ENCODE measurements around the gene ACY1. TPM values are rescaled to one million over a fixed set of nuclear protein-coding genes. Genes with fewer than 3 reads are reported as not detected.

The ACY1 gene
- total and polyA plus RNA-seq, 10 of the 15 experiments (the other 5 are each of a cell fraction or from before 2014, with no cell fraction given) = 18.5 to 42.2 (median 27.8) TPM

GRCh38 chr3:52023860-52024764 is 40.8 kb downstream of the ACY1 start (continued):
- peak; percentile 100 for TF ChIP-seq MEF2B (IDR thresholded peaks at IDR 0.05; ENCODE audit: partially characterized antibody, poor library complexity, severe bottlenecking)
- no peak for TF ChIP-seq HSF1 (IDR thresholded peaks at IDR 0.05; ENCODE audit: low read depth, low read length)
- no peak for TF ChIP-seq PRDM15 (CRISPR knock-in tag; IDR thresholded peaks at IDR 0.05)
- no peak for TF ChIP-seq CEBPZ (IDR thresholded peaks at IDR 0.05; ENCODE audit: low read depth, low read length)
- peak in 1 of 2 experiments; percentile 38; a peak in 1 of 4 replicates for TF ChIP-seq EP300 (IDR thresholded peaks at IDR 0.05; ENCODE audit: borderline replicate concordance in 1 of 2, control insufficient read depth in 1 of 2, low read depth in 2 of 2, low read length in 2 of 2)
- TF ChIP-seq ZBTB33 (IDR thresholded peaks at IDR 0.05) = no peak
- TF ChIP-seq ETV6 (conservative IDR thresholded peaks at IDR 0.05 in 1 of 2, IDR thresholded peaks at IDR 0.05 in 1 of 2; ENCODE audit: borderline replicate concordance in 1 of 2, low read depth in 1 of 2) = peak in 1 of 2 experiments; percentile 7; a peak in 1 of 4 replicates
- no peak for TF ChIP-seq PBX3 (IDR thresholded peaks at IDR 0.05; ENCODE audit: insufficient replicate concordance, low read depth, low read length)
- no peak for TF ChIP-seq E4F1 (IDR thresholded peaks at IDR 0.05; ENCODE audit: borderline replicate concordance, partially characterized antibody)
- TF ChIP-seq TCF12 (IDR thresholded peaks at IDR 0.05; ENCODE audit: low read depth, low read length) = peak; percentile 95
- TF ChIP-seq RUNX3 (IDR thresholded peaks at IDR 0.05; ENCODE audit: low read length) = peak; percentile 41; the same call in 1 of the 2 replicates

All from GM12878 (cell line).